GM13977 (cell line): ENCODE results near the gene NPHP4.

ENCODE experiments used
- DNase-seq: peaks from one replicate; pipeline ENCODE4 v3.0.0; 2012; ENCODE audit warnings: low spot score
- CTCF ChIP-seq: IDR thresholded peaks from 2 replicates; pipeline ENCODE4 v1.5.1; 2012; ENCODE audit warnings: mild to moderate bottlenecking, control low read depth; ENCODE audit not compliant: insufficient read depth; ENCODE audit errors: extremely low read depth, missing control alignments
- in situ Hi-C: fragments of 300-500 bp; cut with MboI; formaldehyde crosslinking; loops from one replicate; pipeline ENCODE4 v1.12.0; 2022; ENCODE audit warnings: low sequenced_read_pairs, low pct_unique_long_range_greater_than_20kb, mixed read lengths, inconsistent platforms; ENCODE audit not compliant: unreplicated experiment

Gene NPHP4

GRCh38 chr1:5913078-5913845 lies 79.0 kb downstream of the NPHP4 start:
- in situ Hi-C loops: loop anchor here (25.0 kb wide), 1 partner anchor 401 kb away; no protein-coding TSS in a partner anchor
- no peak for DNase-seq

GRCh38 chr1:5911871-5912271 lies 80.4 kb downstream of the NPHP4 start:
- no peak for DNase-seq
- TF ChIP-seq CTCF: no peak
- in situ Hi-C loops: loop anchor here (25.0 kb wide), 1 partner anchor 400 kb away; no protein-coding TSS in a partner anchor

More at GRCh38 chr1:5913078-5913845, 79.0 kb downstream of the NPHP4 start:
- no peak for TF ChIP-seq CTCF

GRCh38 chr1:5911157-5911556 lies 81.1 kb downstream of the NPHP4 start:
- in situ Hi-C loops: loop anchor here (25.0 kb wide), 1 partner anchor 399 kb away; no protein-coding TSS in a partner anchor

GRCh38 chr1:5910666-5911065 lies 81.6 kb downstream of the NPHP4 start:
- in situ Hi-C loops: loop anchor here (25.0 kb wide), 1 partner anchor 398 kb away; no protein-coding TSS in a partner anchor
- TF ChIP-seq CTCF: no peak
- DNase-seq: no peak

More at GRCh38 chr1:5911157-5911556, 81.1 kb downstream of the NPHP4 start:
- TF ChIP-seq CTCF: no peak
- DNase-seq: no peak

- TF ChIP-seq CTCF: no peak
- in situ Hi-C loops: loop anchor here (25.0 kb wide), 1 partner anchor 398 kb away; no protein-coding TSS in a partner anchor
- DNase-seq: no peak
These were observed 82.0 kb downstream of the NPHP4 start for GRCh38 chr1:5910276-5910620.

GRCh38 chr1:5909576-5910275 lies 82.5 kb downstream of the NPHP4 start:
- in situ Hi-C loops: loop anchor here (25.0 kb wide), 1 partner anchor 397 kb away; no protein-coding TSS in a partner anchor
- no peak for DNase-seq
- no peak for TF ChIP-seq CTCF
